PC-3 (cell line): ENCODE data around the gene ARHGAP18.

ENCODE experiments used
- EZH2 ChIP-seq: fragments of 300-600 bp; sonication (generic); IDR thresholded peaks from one replicate; pipeline ENCODE4 v1.6.1; 2017; ENCODE audit warnings: antibody characterized with exemption, mild to moderate bottlenecking, low read length; ENCODE audit not compliant: unreplicated experiment
- EZH2phosphoT487 ChIP-seq: fragments of 300-600 bp; sonication (generic); IDR thresholded peaks from 2 replicates; pipeline ENCODE4 v1.6.1; 2018; ENCODE audit warnings: mild to moderate bottlenecking, antibody characterized with exemption, low read length, borderline replicate concordance
- TF ChIP-seq, protein P1 (sequence below): fragments of 300-600 bp; sonication (generic); conservative IDR thresholded peaks from 2 replicates; pipeline ENCODE4 v1.5.1; 2017; ENCODE audit warnings: antibody characterized with exemption, low read depth, mild to moderate bottlenecking, low read length

DNA sequence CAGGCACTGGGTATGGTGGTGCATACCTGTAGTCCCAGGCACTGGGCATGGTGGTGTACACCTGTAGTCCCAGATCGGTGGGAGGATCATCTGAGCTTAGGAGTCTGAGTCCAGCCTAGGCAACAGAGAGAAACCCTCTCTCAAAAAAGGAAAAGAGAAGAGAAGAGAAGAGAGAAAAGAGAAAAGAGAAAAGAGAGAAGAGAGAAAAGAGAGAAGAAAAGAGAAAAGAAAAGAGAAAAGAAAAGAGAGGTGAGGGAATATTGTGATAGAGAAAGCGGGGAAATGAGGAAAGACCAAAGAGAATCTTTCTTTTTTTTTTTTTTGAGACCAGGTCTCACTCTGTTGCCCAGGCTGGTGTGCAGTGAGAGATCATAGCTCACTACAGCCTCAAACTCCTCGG, 108.7 kb downstream of the ARHGAP18 start:
- no peak for TF ChIP-seq EZH2
- TF ChIP-seq, protein P1, sequence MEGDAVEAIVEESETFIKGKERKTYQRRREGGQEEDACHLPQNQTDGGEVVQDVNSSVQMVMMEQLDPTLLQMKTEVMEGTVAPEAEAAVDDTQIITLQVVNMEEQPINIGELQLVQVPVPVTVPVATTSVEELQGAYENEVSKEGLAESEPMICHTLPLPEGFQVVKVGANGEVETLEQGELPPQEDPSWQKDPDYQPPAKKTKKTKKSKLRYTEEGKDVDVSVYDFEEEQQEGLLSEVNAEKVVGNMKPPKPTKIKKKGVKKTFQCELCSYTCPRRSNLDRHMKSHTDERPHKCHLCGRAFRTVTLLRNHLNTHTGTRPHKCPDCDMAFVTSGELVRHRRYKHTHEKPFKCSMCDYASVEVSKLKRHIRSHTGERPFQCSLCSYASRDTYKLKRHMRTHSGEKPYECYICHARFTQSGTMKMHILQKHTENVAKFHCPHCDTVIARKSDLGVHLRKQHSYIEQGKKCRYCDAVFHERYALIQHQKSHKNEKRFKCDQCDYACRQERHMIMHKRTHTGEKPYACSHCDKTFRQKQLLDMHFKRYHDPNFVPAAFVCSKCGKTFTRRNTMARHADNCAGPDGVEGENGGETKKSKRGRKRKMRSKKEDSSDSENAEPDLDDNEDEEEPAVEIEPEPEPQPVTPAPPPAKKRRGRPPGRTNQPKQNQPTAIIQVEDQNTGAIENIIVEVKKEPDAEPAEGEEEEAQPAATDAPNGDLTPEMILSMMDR = no peak
- TF ChIP-seq EZH2phosphoT487 = no peak
